Peyer's patch (tissue), 4 donors: ENCODE data around the gene ZC3H18. TPM values are rescaled to one million over a fixed set of nuclear protein-coding genes. Genes with fewer than 3 reads are reported as not detected.

ENCODE experiments used
- DNase-seq, 3 donors: peaks; one replicate each; pipeline ENCODE4 v3.0.0-alpha.2; 2017 to 2019
- H3K27ac ChIP-seq, 4 donors: fragments of 200-600 bp; sonication (generic); one replicate each; pipeline ENCODE4 v1.5.1; 2016 to 2019
- H3K27me3 ChIP-seq, 2 donors: fragments of 200-600 bp; sonication (generic); one replicate each; pipeline ENCODE4 v1.5.1; 2019
- H3K36me3 ChIP-seq, 3 donors: fragments of 200-600 bp; sonication (generic); one replicate each; pipeline ENCODE4 v1.5.1; 2016 to 2019
- H3K4me1 ChIP-seq, 4 donors: fragments of 200-600 bp; sonication (generic); one replicate each; pipeline ENCODE4 v1.5.1; 2016 to 2019
- H3K4me3 ChIP-seq, 4 donors: fragments of 200-600 bp; sonication (generic); 1 replicate in 3 of 4; 2 replicates in 1 of 4; pipeline ENCODE4 v1.5.1; 2016 to 2019; ENCODE audit warnings: mild to moderate bottlenecking in 1 of 4
- H3K9me3 ChIP-seq, 4 donors: fragments of 200-600 bp; sonication (generic); one replicate each; pipeline ENCODE4 v1.5.1; 2016 to 2019; ENCODE audit warnings: mild to moderate bottlenecking in 1 of 4
- POLR2A ChIP-seq, 2 donors: fragments of 450-650 bp; IDR thresholded peaks; one replicate each; pipeline ENCODE4 v1.5.1; 2017; ENCODE audit warnings: antibody characterized with exemption in 2 of 2, mild to moderate bottlenecking in 2 of 2, moderate library complexity in 2 of 2
- total RNA-seq, 4 donors: library from RNA; depleted of rRNA; stranded (reverse); fragments of >200 nt; gene quantifications; one replicate each; pipeline ENCODE4 v1.1.0, GENCODE V29; 2016
- TF ChIP-seq, protein P1 (sequence below), 6 experiments: fragments of 450-650 bp in 4 of 6; fragments of 200-600 bp in 2 of 6; sonication (generic) in 1 of 6; IDR thresholded peaks; one replicate each; pipeline ENCODE4 v1.5.1; 2017 to 2019; ENCODE audit warnings: antibody characterized with exemption in 6 of 6, mild to moderate bottlenecking in 3 of 6, moderate library complexity in 1 of 6

Gene ZC3H18
- total RNA-seq, 4 donors from 2014 or later, result 22.8 to 47.0 (median 32.9) TPM

DNA sequence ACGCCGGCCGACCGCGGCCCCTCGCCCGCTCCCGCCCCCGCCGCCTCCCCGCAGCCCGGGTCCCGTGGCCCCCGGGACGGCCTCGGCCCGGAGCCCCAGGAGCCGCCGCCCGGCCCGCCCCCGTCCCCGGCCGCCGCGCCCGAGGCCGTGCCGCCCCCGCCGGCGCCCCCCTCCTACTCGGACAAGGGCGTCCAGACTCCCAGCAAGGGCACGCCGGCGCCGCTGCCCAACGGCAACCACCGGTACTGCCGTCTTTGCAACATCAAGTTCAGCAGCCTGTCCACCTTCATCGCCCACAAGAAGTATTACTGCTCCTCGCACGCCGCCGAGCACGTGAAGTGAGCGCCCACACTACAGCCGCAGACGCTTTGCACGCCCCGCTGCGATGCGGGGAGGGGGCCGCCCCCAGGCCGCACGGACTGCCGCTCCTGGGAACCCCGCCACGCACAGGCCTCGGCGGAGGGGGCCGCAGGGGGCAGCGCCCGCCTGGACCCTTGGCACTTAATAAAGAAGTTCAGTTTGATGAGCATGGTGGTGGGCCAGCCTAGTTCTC lies 35.5 kb upstream of the ZC3H18 start:
- peak in 1 of 3 donors; percentile 38 for DNase-seq
- no peak for TF ChIP-seq POLR2A (IDR thresholded peaks at IDR 0.05)
- TF ChIP-seq, protein P1, sequence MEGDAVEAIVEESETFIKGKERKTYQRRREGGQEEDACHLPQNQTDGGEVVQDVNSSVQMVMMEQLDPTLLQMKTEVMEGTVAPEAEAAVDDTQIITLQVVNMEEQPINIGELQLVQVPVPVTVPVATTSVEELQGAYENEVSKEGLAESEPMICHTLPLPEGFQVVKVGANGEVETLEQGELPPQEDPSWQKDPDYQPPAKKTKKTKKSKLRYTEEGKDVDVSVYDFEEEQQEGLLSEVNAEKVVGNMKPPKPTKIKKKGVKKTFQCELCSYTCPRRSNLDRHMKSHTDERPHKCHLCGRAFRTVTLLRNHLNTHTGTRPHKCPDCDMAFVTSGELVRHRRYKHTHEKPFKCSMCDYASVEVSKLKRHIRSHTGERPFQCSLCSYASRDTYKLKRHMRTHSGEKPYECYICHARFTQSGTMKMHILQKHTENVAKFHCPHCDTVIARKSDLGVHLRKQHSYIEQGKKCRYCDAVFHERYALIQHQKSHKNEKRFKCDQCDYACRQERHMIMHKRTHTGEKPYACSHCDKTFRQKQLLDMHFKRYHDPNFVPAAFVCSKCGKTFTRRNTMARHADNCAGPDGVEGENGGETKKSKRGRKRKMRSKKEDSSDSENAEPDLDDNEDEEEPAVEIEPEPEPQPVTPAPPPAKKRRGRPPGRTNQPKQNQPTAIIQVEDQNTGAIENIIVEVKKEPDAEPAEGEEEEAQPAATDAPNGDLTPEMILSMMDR (IDR thresholded peaks at IDR 0.05), result peak in 1 of 6 experiments; percentile 3
- H3K4me1 ChIP-seq, result peaks cover 0 to 9% (median 4%) of the 10 kb centered on the region in 4 donors
- H3K27ac ChIP-seq, result peak overlapping the region in 2 of 4 donors; percentile 86 to 88
- H3K4me3 ChIP-seq, result peak overlapping the region; percentile 61 to 78 (median 71)
- H3K9me3 ChIP-seq, result no peaks in the 10 kb centered on the region
- H3K36me3 ChIP-seq, result no peaks in the 10 kb centered on the region
- peaks cover 0 to 7% of the 10 kb centered on the region in 2 donors for H3K27me3 ChIP-seq

DNA sequence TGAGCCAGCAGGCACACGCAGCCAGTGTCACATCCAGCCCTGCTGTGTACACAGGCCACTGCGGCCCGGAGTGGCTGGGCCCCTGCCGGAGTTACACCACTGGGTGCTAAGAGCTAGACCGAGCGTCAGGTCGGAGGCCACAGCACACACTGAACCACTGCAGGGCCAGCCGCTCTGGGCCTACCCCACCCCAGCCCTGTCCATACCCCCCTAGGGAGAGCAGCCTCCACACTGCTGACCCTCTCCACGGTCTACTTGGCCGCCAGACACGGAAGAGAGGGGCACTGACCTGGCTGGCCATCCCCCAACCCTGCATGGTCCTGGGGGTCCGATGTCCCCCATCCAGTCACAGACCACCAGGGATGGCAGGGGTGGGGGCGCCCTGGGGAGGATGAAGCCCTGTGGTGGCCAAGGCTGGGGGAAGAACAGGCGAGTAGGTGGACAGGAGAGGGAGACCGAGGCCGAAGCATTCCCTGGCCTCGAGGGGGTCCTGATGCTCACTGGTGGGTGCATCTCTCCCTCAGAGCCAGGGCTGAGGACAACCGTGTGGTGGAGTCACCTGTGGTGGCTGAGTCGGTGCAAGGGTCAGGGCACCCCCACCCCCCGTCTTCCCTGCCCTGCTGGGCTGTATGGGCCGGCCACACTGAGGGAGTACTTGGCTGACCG lies 34.9 kb upstream of the ZC3H18 start:
- Histone ChIP-seq H3K27me3 (peaks cover 0 to 13% of the 10 kb centered on the region in 2 donors), H3K27ac (peak overlapping the region in 1 of 4 donors; percentile 38), H3K4me3 (peak overlapping the region; percentile 22 to 78 (median 71)), H3K9me3 (no peaks in the 10 kb centered on the region), H3K4me1 (peaks cover 0 to 9% (median 4%) of the 10 kb centered on the region in 4 donors), H3K36me3 (no peaks in the 10 kb centered on the region)
- DNase-seq, result no peak
- TF ChIP-seq, protein P1 (IDR thresholded peaks at IDR 0.05), result no peak
- no peak for TF ChIP-seq POLR2A (IDR thresholded peaks at IDR 0.05)

DNA sequence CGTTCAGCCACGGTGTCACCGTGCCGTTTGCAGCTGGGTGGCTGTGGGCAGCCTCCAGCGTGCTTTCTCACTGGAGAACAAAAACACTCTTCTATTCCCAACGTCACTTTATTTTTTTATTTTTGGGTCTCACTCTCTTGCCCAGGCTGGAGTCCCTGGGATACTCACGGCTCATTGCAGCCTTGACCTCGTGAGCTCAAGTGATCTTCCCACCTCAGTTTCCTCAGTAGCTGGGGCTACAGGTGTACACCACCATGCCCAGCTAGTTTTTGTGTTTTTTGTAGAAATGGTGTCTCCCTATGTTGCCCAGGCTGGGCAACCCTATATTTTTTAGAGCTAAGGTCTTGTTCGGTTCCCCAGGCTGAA lies 34.4 kb upstream of the ZC3H18 start:
- H3K27ac ChIP-seq, result no peak overlapping the region

DNA sequence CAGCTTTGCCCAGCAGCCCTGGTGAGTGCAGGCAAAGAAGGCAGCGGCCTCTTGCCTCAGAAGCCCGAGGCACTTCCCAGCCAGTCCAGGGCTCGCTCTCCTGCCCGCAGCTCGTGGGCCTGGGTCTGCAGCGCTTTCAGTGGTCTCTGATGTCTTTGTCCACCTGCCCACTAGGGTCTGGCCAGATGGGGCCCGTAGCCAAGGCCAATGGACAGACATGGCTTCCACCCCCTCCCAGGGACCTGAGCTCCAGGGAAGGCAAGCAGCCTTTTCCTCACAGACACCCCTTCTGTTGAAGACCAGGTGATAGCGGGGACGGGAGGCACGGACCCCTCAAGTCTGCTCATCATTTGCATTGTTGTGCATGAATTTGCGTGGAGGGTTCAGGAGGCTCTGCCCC lies 33.7 kb upstream of the ZC3H18 start:
- Histone ChIP-seq H3K27me3 (peaks cover 0 to 15% of the 10 kb centered on the region in 2 donors), H3K9me3 (no peaks in the 10 kb centered on the region), H3K4me1 (peaks cover 0 to 9% (median 4%) of the 10 kb centered on the region in 4 donors), H3K4me3 (no peak overlapping the region), H3K27ac (no peak overlapping the region), H3K36me3 (no peaks in the 10 kb centered on the region)
- TF ChIP-seq, protein P1 (IDR thresholded peaks at IDR 0.05), result no peak
- no peak for TF ChIP-seq POLR2A (IDR thresholded peaks at IDR 0.05)
- no peak for DNase-seq

More for the DNA sequence above, 34.4 kb upstream of the ZC3H18 start:
- Histone ChIP-seq H3K36me3 (no peaks in the 10 kb centered on the region), H3K4me3 (no peak overlapping the region), H3K4me1 (peaks cover 0 to 9% (median 4%) of the 10 kb centered on the region in 4 donors), H3K9me3 (no peaks in the 10 kb centered on the region), H3K27me3 (peaks cover 0 to 15% of the 10 kb centered on the region in 2 donors)
- DNase-seq, result no peak
- no peak for TF ChIP-seq POLR2A (IDR thresholded peaks at IDR 0.05)
- TF ChIP-seq, protein P1 (IDR thresholded peaks at IDR 0.05), result no peak

DNA sequence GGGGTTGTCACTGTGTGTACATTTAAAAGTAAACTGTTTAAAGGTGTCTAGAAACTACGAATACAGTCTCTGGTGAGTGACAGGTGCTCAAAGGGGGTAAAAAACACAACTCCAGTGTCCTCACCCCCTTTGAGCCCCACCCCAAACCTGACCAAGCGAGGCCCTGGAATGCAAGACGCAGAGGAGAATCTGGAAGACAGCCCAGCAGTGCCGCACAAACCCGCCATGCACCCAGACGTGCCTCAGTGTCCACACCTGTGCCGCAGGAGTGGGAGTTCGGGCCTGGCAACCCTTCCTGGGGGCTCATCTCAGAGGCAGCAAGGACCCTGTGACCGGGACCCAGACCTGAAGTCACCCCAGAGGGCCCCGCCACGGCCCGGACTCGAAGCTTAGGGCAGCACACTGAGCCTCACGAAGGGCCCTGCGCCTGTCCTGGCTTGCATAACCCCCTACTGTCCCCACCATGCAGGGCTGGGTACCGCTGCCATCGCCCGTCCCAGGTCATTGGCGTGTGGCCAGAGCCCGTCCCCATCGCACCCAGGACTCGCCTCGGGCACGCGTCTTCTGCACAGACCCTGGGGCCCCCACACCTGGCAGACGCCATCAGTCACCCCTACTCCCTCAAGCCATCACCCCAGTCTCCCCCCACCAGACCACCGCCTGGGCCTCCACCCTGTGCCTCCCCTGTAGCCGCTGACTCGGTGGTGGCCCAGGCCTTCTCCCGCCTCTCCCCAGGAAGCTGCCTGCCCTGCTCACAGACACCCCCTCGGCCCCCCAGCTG lies 33.0 kb upstream of the ZC3H18 start:
- H3K4me3 ChIP-seq, result no peak overlapping the region
- peaks cover 0 to 9% (median 4%) of the 10 kb centered on the region in 4 donors for H3K4me1 ChIP-seq
- no peaks in the 10 kb centered on the region for H3K36me3 ChIP-seq
- TF ChIP-seq POLR2A (IDR thresholded peaks at IDR 0.05), result no peak
- TF ChIP-seq, protein P1 (IDR thresholded peaks at IDR 0.05), result no peak
- H3K9me3 ChIP-seq, result no peaks in the 10 kb centered on the region
- peaks cover 0 to 15% of the 10 kb centered on the region in 2 donors for H3K27me3 ChIP-seq
- H3K27ac ChIP-seq, result no peak overlapping the region
- no peak for DNase-seq
